Measurements from ENCODE around the gene TRMT1. TPM values are rescaled to one million over a fixed set of nuclear protein-coding genes. Genes with fewer than 3 reads are reported as not detected.

Gene TRMT1
- total and polyA plus RNA-seq, 2 experiments from 2014 or later = 88.6 to 90.1 TPM

GRCh38 chr19:13089139-13089856 lies 27.2 kb downstream of the TRMT1 start:
- Histone ChIP-seq H4K20me1 (replicated peaks; ENCODE audit: insufficient read depth) (no peaks in the 10 kb centered on the region), H3K27me3 (ENCODE audit: insufficient read depth) (peaks cover 23% of the 10 kb centered on the region), H2AFZ (no peak overlapping the region), H3K79me2 (replicated peaks; ENCODE audit: insufficient read depth) (no peaks in the 10 kb centered on the region), H3K4me3 (no peak overlapping the region), H3F3A (replicated peaks; ENCODE audit: low read depth) (peaks cover 9% of the 10 kb centered on the region; the same call in 1 of the 2 replicates), H3K4me1 (ENCODE audit: insufficient read depth) (peaks cover 25% of the 10 kb centered on the region), H3K9me2 (ENCODE audit: insufficient read depth) (no peaks in the 10 kb centered on the region), H3K4me2 (no peak overlapping the region), H3K27ac (ENCODE audit: low read depth) (no peak overlapping the region), H3K36me3 (ENCODE audit: insufficient read depth) (no peaks in the 10 kb centered on the region)
- H3K36me3 Mint-ChIP-seq (ENCODE audit: low read depth) = no peaks in the 10 kb centered on the region
- H3K27me3 Mint-ChIP-seq (ENCODE audit: insufficient read depth, low read depth, poor library complexity) = peaks cover 36% of the 10 kb centered on the region
- DNase-seq (ENCODE audit: low spot score) = peak; percentile 89
- no peak for TF ChIP-seq STAT1 (IDR thresholded peaks at IDR 0.05; ENCODE audit: unreplicated experiment)
- TF ChIP-seq, protein P1, sequence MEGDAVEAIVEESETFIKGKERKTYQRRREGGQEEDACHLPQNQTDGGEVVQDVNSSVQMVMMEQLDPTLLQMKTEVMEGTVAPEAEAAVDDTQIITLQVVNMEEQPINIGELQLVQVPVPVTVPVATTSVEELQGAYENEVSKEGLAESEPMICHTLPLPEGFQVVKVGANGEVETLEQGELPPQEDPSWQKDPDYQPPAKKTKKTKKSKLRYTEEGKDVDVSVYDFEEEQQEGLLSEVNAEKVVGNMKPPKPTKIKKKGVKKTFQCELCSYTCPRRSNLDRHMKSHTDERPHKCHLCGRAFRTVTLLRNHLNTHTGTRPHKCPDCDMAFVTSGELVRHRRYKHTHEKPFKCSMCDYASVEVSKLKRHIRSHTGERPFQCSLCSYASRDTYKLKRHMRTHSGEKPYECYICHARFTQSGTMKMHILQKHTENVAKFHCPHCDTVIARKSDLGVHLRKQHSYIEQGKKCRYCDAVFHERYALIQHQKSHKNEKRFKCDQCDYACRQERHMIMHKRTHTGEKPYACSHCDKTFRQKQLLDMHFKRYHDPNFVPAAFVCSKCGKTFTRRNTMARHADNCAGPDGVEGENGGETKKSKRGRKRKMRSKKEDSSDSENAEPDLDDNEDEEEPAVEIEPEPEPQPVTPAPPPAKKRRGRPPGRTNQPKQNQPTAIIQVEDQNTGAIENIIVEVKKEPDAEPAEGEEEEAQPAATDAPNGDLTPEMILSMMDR (conservative IDR thresholded peaks at IDR 0.05; ENCODE audit: low read depth in 2 of 2) = peak; percentile 44 to 66
- no peak overlapping the region for H3K27ac Mint-ChIP-seq
- H3K4me3 Mint-ChIP-seq = no peak overlapping the region
- peak; percentile 79 for ATAC-seq
- no peaks in the 10 kb centered on the region; the same call in 2 of the 3 replicates for H3K9me3 Mint-ChIP-seq
- peaks cover 30% of the 10 kb centered on the region for H3K4me1 Mint-ChIP-seq

- Histone ChIP-seq H2AFZ (no peak overlapping the region), H3K27me3 (ENCODE audit: insufficient read depth) (peaks cover 12% of the 10 kb centered on the region), H3K9me2 (ENCODE audit: insufficient read depth) (no peaks in the 10 kb centered on the region), H3K4me2 (no peak overlapping the region), H3K4me1 (ENCODE audit: insufficient read depth) (peaks cover 25% of the 10 kb centered on the region), H3K27ac (ENCODE audit: low read depth) (no peak overlapping the region), H3K36me3 (ENCODE audit: insufficient read depth) (no peaks in the 10 kb centered on the region), H3K4me3 (no peak overlapping the region), H3K79me2 (replicated peaks; ENCODE audit: insufficient read depth) (no peaks in the 10 kb centered on the region), H3F3A (replicated peaks; ENCODE audit: low read depth) (peaks cover 11% of the 10 kb centered on the region; the same call in 1 of the 2 replicates), H4K20me1 (replicated peaks; ENCODE audit: insufficient read depth) (no peaks in the 10 kb centered on the region)
- DNase-seq (ENCODE audit: low spot score) = peak; percentile 32
- Mint-ChIP-seq H3K36me3 (ENCODE audit: low read depth) (no peaks in the 10 kb centered on the region), H3K4me1 (peaks cover 33% of the 10 kb centered on the region), H3K27me3 (ENCODE audit: insufficient read depth, low read depth, poor library complexity) (peaks cover 36% of the 10 kb centered on the region), H3K9me3 (no peaks in the 10 kb centered on the region; the same call in 2 of the 3 replicates), H3K27ac (no peak overlapping the region), H3K4me3 (no peak overlapping the region)
- ATAC-seq = no peak
- TF ChIP-seq STAT1 (IDR thresholded peaks at IDR 0.05; ENCODE audit: unreplicated experiment) = no peak
- TF ChIP-seq CREB1 (CRISPR knock-in tag; IDR thresholded peaks at IDR 0.05; ENCODE audit: low read depth) = no peak
- TF ChIP-seq POLR2AphosphoS5 (IDR thresholded peaks at IDR 0.05; ENCODE audit: low read depth) = no peak
- TF ChIP-seq, protein P2, sequence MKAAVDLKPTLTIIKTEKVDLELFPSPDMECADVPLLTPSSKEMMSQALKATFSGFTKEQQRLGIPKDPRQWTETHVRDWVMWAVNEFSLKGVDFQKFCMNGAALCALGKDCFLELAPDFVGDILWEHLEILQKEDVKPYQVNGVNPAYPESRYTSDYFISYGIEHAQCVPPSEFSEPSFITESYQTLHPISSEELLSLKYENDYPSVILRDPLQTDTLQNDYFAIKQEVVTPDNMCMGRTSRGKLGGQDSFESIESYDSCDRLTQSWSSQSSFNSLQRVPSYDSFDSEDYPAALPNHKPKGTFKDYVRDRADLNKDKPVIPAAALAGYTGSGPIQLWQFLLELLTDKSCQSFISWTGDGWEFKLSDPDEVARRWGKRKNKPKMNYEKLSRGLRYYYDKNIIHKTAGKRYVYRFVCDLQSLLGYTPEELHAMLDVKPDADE (IDR thresholded peaks at IDR 0.05) = no peak
- TF ChIP-seq JUNB (IDR thresholded peaks at IDR 0.05; ENCODE audit: unreplicated experiment) = no peak
- TF ChIP-seq, protein P3, sequence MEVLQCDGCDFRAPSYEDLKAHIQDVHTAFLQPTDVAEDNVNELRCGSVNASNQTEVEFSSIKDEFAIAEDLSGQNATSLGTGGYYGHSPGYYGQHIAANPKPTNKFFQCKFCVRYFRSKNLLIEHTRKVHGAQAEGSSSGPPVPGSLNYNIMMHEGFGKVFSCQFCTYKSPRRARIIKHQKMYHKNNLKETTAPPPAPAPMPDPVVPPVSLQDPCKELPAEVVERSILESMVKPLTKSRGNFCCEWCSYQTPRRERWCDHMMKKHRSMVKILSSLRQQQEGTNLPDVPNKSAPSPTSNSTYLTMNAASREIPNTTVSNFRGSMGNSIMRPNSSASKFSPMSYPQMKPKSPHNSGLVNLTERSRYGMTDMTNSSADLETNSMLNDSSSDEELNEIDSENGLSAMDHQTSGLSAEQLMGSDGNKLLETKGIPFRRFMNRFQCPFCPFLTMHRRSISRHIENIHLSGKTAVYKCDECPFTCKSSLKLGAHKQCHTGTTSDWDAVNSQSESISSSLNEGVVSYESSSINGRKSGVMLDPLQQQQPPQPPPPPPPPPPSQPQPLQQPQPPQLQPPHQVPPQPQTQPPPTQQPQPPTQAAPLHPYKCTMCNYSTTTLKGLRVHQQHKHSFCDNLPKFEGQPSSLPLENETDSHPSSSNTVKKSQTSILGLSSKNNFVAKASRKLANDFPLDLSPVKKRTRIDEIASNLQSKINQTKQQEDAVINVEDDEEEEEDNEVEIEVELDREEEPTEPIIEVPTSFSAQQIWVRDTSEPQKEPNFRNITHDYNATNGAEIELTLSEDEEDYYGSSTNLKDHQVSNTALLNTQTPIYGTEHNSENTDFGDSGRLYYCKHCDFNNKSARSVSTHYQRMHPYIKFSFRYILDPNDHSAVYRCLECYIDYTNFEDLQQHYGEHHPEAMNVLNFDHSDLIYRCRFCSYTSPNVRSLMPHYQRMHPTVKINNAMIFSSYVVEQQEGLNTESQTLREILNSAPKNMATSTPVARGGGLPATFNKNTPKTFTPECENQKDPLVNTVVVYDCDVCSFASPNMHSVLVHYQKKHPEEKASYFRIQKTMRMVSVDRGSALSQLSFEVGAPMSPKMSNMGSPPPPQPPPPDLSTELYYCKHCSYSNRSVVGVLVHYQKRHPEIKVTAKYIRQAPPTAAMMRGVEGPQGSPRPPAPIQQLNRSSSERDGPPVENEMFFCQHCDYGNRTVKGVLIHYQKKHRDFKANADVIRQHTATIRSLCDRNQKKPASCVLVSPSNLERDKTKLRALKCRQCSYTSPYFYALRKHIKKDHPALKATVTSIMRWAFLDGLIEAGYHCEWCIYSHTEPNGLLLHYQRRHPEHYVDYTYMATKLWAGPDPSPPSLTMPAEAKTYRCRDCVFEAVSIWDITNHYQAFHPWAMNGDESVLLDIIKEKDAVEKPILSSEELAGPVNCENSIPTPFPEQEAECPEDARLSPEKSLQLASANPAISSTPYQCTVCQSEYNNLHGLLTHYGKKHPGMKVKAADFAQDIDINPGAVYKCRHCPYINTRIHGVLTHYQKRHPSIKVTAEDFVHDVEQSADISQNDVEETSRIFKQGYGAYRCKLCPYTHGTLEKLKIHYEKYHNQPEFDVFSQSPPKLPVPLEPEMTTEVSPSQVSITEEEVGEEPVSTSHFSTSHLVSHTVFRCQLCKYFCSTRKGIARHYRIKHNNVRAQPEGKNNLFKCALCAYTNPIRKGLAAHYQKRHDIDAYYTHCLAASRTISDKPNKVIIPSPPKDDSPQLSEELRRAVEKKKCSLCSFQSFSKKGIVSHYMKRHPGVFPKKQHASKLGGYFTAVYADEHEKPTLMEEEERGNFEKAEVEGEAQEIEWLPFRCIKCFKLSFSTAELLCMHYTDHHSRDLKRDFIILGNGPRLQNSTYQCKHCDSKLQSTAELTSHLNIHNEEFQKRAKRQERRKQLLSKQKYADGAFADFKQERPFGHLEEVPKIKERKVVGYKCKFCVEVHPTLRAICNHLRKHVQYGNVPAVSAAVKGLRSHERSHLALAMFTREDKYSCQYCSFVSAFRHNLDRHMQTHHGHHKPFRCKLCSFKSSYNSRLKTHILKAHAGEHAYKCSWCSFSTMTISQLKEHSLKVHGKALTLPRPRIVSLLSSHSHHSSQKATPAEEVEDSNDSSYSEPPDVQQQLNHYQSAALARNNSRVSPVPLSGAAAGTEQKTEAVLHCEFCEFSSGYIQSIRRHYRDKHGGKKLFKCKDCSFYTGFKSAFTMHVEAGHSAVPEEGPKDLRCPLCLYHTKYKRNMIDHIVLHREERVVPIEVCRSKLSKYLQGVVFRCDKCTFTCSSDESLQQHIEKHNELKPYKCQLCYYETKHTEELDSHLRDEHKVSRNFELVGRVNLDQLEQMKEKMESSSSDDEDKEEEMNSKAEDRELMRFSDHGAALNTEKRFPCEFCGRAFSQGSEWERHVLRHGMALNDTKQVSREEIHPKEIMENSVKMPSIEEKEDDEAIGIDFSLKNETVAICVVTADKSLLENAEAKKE (CRISPR knock-in tag; IDR thresholded peaks at IDR 0.05) = no peak
Observed at GRCh38 chr19:13087795-13088537, 28.6 kb downstream of the TRMT1 start.

All from GM23338 (cell line).